HG03108 (cell line): ENCODE results near the gene KIAA0825.

Source experiments
- ATAC-seq: cut with Tn5 transposase; IDR thresholded peaks from one replicate; pipeline ENCODE4 v1.9.1; 2021; ENCODE audit warnings: moderate library complexity; ENCODE audit not compliant: unreplicated experiment

Gene KIAA0825

DNA sequence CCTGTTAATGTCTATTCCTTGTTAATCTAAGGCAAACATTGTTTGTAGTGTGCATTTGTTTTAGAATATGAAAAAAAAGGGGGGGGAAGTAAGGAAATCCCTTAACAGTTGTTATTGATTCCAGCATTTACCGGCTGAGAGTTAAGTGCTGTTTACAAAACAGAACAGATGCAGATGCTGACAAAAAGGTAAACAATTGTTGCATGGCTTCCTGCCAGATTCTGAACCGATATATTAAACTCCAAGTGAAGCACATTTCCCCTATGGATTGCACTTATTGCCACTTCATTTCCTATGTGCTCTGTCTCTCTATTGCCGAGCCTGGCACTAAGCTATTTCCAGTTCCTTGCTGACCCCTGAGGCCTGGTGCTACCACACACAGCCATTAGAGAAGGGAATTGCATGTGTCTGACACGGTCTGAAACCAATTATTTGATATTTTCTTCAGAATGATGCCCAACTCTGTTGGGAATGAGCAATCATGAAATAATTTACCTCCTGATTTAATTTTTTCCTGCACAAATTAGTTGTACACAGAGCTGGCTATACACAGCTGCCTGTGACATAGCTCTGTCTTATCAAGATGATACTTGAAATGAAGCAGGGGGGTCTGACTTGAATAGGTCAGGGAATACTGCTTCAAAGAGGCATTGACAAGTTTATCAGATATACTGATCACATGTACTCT lies 109.8 kb downstream of the KIAA0825 start:
- ATAC-seq: no peak

DNA sequence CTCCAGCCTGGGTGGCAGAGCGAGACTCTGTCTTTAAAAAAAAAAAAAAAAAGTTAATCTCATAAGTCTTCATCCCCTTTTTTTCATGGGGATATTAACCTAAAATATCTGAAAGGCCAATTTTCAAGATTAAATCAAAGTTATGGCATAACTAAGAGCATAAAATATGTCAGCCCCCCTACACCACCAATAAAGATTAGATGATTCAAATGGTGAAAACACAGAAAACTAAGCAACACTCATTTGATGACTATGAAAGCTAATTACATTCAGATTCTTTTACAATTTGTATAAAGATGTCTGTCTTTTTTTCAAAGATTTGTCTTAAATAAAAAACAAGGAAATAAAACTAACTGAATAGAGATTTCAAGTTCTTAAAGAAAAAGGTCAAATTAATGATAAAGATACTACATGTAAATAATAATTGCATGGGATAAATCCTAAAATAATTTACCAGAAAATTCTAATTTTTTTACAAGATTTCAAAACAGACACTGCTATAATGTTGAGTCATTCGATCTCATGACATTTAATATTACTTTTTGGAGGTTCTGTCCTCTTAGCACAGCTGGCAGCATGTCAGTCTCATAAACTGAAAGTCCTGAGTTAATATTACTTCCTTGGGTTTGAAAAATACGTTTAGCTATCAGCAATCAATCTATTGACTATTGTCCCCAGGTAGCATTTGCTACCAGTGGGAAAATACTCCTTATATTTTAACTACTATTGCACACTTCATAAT lies 112.9 kb downstream of the KIAA0825 start:
- no peak for ATAC-seq

DNA sequence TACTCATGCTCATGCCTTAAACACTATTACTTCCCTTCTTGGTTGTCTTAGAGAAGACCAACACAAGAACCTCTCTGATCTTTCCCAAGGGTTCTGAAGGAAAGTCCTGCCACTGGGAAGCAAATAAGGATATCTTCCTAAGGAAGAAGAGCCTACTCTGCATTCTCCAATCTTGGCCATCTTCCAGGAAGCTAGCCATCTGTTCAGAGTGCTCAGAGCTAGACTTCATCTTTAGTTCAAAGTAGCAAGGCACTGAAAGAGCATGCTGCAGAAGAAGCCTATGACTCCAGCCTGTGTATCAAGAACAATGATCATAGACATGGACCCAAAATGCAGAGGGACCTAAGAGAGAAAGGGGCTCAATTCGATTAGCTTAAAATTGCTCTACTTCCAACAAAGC lies 114.7 kb downstream of the KIAA0825 start:
- no peak for ATAC-seq

DNA sequence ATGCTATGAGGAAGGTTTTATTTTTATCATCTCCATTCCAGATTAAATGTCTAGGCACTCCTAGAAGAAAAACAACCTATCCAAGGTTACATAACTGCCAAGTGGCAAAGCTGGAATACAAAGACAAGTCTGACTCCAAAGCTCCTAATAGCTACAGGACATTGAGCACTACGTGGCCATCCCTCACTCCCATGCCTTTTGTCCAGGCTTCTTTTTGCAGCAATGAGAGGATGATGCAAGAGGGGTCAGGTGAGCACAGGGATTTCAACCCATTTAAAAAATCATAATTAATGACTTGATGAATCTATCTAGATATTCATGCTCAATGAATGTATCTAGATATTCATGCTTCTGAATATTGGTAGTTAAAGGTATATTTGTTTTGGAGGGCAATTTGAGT lies 117.0 kb downstream of the KIAA0825 start:
- no peak for ATAC-seq

DNA sequence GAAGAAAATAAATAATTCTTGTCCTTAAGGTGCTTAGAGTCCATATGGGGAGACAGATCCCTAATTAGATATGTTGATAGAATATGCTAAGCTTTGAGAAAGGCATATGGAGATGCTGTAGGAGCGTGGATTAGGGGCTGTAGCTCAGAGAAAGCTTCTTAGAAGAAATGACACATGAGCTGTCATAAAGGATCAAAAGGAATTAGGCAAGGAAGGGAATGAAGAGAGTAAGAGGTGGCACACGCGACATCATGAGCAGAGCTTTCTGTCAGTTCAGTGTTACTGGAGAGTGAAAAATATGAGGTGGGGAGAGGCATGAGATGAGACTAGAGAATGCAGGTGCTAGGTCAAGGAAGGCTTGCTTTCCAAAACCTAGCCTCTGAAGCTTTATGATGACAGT lies 118.6 kb downstream of the KIAA0825 start:
- ATAC-seq: no peak

DNA sequence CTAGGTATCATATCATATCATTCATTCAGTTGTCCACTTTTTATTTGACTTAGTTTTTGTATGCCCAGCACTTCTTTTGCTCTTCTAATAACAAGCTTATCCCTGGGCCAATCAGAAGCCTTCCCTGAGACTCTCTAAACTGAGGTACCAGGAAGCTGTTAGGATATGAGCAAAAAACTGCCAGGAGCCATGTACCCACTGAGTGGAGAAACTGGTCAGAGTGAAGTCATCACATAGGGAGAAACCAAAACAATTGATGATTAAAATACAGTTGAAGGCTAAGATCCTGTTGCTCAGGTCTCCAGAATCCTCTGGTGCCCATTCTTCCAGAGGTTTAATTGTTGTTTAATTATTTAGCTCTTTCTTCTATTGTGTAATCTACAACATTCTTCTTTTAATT lies 120.2 kb downstream of the KIAA0825 start:
- ATAC-seq: no peak

DNA sequence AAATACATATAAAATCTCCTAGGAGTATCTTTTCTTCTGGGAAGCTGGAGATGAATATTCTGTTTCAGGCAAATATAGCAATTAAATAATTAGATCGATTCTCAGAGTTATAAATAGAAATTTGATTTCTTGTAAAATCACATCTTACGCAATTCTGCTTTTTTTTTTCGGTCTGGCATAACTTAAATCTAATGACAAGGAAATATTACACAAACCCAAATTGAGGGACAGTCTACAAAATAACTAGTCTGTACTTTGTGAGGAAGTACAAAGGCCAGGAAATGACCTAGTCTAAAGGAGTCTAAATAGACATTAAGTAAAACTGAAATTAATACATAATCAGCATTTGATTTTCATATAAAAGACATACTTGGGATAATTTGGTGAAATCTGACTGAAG lies 133.3 kb downstream of the KIAA0825 start:
- ATAC-seq: no peak

DNA sequence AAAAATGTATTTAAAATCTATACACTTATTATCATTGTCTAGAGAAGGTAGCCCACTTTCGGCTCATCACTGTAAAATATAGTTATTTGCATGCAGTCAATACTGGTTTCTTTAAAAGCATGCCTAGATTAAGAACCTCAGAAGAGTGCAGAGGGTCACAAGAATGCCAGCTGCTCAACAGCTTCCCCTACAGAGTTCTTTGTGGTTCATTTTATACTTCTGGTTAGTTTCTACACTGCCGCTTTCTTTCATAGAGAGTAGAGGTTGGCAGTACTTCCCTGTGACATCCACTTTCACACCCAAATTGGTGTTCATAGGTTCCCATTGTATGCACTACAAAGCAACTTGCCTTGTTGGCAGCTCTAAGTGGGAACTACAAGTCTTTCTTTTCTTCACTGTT lies 137.3 kb downstream of the KIAA0825 start:
- no peak for ATAC-seq

DNA sequence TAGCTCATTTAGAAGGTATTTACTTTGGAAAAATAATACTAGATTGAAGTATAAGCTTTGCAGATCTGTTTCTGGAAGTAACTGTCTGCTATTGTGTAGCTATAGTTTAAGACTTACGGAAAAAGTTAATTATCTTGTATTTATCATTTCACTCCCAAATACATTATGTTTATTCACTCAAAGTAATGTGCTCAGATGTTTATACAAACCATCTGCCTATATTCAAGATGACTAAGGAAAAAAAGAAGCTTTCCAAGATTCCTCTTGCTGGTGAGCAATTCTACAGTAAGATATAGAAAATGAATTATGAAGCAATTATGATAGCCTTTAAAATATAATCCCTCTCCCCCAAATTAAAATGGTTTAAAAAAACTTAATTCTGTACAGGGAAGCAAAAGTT lies 137.9 kb downstream of the KIAA0825 start:
- no peak for ATAC-seq

DNA sequence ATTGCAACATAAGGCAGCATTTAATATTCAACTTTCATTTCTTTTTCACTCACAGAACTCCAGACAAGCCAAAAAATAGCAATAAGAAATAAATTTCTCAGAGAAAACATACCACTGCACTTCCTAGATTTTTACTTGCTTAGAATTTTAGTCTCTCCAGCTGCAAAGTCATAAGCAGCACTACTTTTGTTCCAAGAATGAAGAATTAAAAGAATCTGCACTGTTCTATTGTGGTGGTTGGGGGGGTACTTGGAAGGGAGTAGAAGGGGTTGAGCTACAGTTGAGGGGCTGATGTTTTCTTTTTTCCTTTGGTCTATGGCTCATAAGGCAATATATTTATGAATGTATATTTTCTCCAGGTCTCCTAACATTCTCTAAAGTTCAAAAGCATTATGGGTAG lies 144.5 kb downstream of the KIAA0825 start:
- ATAC-seq: no peak

DNA sequence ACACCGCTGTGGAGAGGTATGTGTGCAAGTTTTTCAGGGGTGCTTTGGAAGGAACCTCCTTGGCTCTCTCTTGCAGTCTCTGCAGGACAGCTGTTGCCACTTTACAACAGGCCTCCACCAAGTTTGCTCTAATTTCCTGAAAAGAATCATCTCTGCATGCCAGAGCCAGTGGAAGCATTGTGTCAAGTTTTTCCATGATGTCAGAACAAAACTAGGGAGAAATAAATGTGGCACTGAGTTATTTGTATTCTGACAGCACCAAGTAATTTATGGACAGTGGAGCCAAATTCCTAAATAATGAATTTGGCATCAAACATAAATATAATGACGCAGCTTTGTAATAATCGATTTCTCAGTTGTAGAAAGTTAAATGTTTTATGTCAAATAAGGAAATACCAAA lies 146.9 kb downstream of the KIAA0825 start:
- no peak for ATAC-seq

DNA sequence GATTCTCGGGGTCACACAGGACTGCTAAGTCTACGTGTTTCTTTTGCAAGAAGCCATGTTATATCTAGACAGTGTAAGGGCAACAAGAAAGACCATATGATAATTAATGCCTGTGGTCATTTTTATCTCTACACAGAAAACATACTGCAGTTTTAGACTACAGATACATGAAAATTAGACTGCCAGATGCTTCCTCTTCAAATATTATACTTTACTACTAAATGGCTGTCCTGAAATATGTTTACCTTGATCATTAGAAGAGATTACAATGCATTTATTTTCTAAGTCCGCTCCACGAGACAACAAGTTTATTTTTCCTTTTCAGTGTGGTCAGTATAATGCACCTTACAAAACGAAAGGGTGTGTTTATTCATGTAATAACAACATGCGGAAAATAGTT lies 147.6 kb downstream of the KIAA0825 start:
- no peak for ATAC-seq

DNA sequence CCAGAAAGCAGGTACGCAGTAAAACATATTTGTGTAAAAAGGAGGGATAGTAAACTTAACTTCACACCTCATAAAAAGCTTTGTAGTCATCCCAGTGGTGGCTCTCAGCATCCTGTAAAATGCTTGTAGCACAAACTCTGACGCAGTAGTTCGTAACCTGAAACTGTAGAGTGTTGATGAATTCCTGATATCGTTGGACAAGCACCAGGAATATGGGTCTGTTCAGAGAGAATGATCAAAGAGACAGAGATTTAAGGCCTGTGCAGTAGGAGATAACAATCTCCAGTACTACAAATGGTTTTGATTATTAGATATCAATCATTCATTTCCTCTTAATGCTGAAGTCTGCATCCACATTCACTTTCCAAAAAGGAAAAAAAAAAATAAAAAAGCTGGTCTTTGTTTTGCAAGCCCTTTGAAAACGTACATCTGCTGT lies 148.5 kb downstream of the KIAA0825 start:
- ATAC-seq: no peak

DNA sequence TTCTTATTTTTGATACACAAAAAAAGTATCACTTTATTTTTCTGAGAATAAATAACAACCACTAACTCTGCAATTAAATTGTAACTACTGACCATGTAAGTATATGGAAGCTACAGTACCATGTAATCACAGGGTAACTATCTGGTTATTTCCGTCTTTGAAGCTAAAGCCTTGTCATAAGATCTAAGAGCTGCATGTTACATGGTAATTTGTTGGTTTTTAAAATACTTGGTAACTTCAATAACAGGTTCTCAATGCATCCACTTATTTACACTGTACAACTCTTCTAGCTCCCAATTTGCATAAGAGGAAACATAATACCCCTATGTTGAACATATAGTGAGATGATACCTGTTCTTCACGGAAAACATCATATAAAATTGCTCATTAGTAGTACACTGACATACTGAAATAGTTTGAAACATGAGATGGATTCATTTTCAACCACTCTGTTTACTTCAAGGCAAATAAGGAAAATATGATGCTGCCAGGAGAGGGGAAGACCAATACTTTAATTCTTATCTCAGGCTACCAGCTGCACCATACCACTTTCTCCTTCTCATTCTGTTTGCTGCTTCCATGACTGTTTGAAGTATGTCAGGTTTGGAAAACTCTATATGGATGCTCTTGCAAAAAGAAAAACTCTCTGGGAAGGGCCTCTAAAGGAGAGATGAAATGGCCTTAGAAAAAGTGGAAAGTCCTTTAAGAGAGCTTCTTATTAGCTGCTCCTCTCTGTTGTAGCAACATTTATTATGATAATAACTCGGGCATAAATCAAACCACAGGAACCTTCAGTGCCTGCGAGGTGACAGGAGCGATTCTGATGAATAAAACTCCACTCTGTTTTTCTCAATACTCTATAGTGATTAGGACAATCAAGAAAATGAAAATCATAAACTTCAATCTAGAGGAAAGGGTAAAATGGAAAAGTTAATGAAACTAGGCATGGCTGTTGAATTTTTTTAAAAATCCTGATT lies 150.2 kb downstream of the KIAA0825 start:
- ATAC-seq: no peak

DNA sequence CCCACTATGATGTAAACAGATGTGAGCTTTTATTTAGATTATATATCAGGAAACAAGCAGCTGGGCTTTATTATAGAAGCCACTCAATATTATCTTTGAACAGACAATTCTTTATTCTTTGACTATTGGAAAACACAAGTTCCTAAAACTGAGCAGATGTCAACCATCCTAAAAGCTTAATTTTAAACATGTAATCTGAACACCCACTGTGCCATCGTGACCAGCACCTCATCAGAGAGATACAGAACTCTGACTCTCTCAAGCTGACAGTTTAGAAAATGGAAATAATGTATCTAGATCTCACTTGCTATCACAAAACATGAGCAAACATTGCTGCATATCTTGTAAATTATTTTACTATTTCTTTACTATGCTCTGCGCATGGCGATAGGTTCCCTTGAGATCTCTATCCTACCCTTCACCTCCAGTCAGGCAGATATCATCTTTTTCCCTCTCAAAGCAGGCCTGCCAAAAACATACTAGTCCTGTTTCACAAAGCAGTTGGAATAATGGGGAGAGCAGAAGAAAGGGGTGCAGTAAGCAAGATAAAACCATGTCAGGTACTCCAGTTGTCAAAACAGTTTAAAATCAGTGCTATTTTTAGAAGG lies 151.0 kb downstream of the KIAA0825 start:
- no peak for ATAC-seq

DNA sequence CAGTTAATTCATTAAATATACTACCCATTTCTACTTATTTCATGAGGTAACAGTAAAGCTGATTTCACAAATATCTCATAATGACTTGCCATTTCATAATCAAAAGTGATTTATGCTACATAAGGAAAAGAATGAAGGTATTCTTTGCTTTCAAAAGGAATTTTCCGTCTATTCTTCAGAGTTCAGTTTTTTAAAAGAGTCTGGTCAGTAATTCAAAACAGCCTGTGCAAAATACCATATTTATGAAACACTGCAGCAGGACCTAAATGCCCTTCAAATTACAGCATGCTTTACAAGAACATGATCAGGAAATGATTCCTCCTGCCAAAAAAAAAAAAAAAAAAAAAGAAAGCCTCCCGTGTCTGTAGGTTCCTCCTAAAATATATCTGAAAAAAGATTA lies 154.7 kb downstream of the KIAA0825 start:
- ATAC-seq: no peak

DNA sequence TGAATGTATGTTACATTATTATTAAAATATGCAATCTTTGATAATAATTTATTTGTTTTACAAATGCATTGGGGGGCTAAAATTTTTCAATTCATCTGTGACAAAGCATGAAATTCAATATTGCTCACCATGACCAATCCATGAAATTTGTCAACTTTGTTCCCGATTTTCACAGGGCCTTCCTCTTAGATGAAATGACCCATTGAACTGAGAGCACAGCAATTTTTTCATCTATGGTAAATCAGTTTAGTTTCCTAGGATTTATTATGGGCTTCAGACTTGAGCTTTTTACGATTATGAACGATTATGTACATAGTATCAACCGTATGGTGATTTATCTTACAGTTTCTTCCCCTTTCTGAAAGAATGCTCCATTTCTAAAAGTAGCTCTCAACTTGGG lies 157.3 kb downstream of the KIAA0825 start:
- ATAC-seq: no peak

DNA sequence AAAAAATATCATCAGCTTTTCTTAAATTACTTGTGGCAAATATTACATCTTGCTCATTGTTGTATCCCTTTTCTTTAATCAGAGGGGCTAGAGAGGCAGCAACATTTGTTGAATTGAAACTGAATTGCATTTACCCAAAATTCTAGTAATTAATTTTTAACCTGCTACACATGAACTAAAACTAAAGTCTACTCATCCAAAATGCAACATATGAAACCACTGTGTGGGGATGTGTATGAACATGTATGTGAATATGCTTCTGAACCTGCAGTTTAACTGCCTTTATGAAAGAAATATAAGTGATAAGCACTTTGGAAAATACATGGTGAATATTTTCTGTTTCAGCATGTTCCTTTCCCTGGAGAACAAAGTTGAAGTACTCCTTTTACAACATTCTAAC lies 158.5 kb downstream of the KIAA0825 start:
- no peak for ATAC-seq

DNA sequence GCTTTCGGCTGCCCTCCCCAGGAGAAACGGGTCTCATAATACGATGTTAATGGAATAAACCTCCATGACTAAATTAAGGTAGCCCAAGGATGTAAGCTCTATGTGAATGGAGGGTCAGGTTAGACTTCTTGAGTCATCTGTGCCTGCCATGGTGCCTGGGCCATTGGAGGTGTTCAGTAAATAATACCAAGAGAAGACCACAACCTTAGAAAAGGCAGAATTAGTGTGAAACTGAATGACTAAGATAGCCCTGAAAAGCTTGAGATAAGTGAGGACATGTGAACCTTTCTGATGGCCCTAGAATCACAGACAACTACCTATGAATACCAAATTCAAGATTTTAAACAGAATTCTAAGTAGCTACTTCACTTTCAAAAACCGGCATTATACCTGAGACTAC lies 160.6 kb downstream of the KIAA0825 start:
- ATAC-seq: no peak

DNA sequence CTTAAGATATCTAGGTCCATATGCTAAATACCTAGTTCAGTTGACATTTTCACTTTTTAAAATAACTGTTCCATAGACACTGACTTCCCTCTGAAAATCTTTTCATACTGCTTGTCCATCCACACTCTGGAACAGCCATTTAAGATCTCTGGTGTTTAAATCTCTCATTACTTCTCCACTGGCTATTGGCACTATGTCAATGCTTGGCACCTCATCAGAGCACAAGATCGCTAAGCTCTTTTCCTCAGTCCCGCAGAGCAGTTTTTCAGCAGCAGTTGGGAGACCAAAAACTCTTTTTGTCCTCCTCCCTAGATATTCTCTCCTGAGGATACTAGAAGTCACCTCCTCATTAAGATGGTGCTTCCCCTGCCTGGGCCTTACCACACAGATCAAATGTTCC lies 172.7 kb downstream of the KIAA0825 start:
- no peak for ATAC-seq

DNA sequence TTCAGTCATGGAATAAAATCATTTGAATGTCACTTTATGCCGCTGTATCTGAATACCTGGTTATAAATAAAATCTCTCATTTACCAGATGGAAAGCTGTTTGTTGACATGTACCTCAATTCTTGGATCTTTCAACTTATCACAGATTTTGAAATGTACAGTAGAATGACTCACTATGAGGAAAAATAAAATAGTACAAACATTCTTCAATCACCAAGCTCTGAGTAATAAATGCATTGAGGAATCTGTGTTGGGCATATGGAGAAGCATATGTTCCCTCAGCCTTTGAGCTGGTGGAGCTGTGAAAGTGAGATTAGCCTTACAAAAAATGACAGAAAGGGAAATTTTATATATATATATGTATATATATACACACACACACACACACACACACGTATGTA lies 175.4 kb downstream of the KIAA0825 start:
- ATAC-seq: no peak
